ENCODE measurements around the gene MAPK9.
A peak's percentile ranks its signal among the peaks of the same experiment; 100 is the strongest.

Gene MAPK9

GRCh38 chr5:180294913-180295555 lies 3.2 kb upstream of the MAPK9 start:
- DNase-seq (ENCODE audit: low read depth): no peak

- no peak for DNase-seq (ENCODE audit: low read depth)
Measured at GRCh38 chr5:180294411-180294810, 2.5 kb upstream of the MAPK9 start.

- DNase-seq (ENCODE audit: low read depth): peak; percentile 32
Measured at GRCh38 chr5:180291234-180291940, 496 bp downstream of the MAPK9 start.

GRCh38 chr5:180290568-180291233 lies 1.2 kb downstream of the MAPK9 start:
- DNase-seq (ENCODE audit: low read depth): no peak

GRCh38 chr5:180289966-180290365 lies 1.9 kb downstream of the MAPK9 start:
- no peak for DNase-seq (ENCODE audit: low read depth)

- no peak for DNase-seq (ENCODE audit: low read depth)
Measured at GRCh38 chr5:180289433-180289832, 2.5 kb downstream of the MAPK9 start.

GRCh38 chr5:180287868-180288267 lies 4.0 kb downstream of the MAPK9 start:
- DNase-seq (ENCODE audit: low read depth): no peak

GRCh38 chr5:180287404-180287803 lies 4.5 kb downstream of the MAPK9 start:
- DNase-seq (ENCODE audit: low read depth): no peak

GRCh38 chr5:180284149-180284548 lies 7.7 kb downstream of the MAPK9 start:
- no peak for DNase-seq (ENCODE audit: low read depth)

- DNase-seq (ENCODE audit: low read depth): no peak
Measured at GRCh38 chr5:180283026-180283615, 8.8 kb downstream of the MAPK9 start.

- no peak for DNase-seq (ENCODE audit: low read depth)
Measured at GRCh38 chr5:180282281-180282680, 9.6 kb downstream of the MAPK9 start.

GRCh38 chr5:180281706-180282105 lies 10.2 kb downstream of the MAPK9 start:
- DNase-seq (ENCODE audit: low read depth): no peak

GRCh38 chr5:180274695-180275094 lies 17.2 kb downstream of the MAPK9 start:
- no peak for DNase-seq (ENCODE audit: low read depth)

GRCh38 chr5:180271221-180271620 lies 20.7 kb downstream of the MAPK9 start:
- no peak for DNase-seq (ENCODE audit: low read depth)

GRCh38 chr5:180259260-180259611 lies 32.6 kb downstream of the MAPK9 start:
- peak; percentile 9 for DNase-seq (ENCODE audit: low read depth)

GRCh38 chr5:180253036-180253824 lies 38.7 kb downstream of the MAPK9 start:
- no peak for DNase-seq (ENCODE audit: low read depth)

- no peak for DNase-seq (ENCODE audit: low read depth)
Measured at GRCh38 chr5:180251887-180252286, 40.0 kb downstream of the MAPK9 start.

- DNase-seq (ENCODE audit: low read depth): no peak
Measured at GRCh38 chr5:180251141-180251540, 40.7 kb downstream of the MAPK9 start.

- no peak for DNase-seq (ENCODE audit: low read depth)
Measured at GRCh38 chr5:180250329-180250728, 41.6 kb downstream of the MAPK9 start.

GRCh38 chr5:180241600-180241999 lies 50.3 kb downstream of the MAPK9 start:
- no peak for DNase-seq (ENCODE audit: low read depth)

- no peak for DNase-seq (ENCODE audit: low read depth)
Measured at GRCh38 chr5:180238631-180239030, 53.3 kb downstream of the MAPK9 start.

GRCh38 chr5:180235846-180236245 lies 56.0 kb downstream of the MAPK9 start:
- DNase-seq (ENCODE audit: low read depth): no peak
